ENCODE measurements around the gene VCAM1. TPM values are rescaled to one million over a fixed set of nuclear protein-coding genes. Genes with fewer than 3 reads are reported as not detected.

VCAM1 gene
- total RNA-seq, 3 donors from 2014 or later, result 8.5 to 12.3 (median 10.4) TPM

GRCh38 chr1:100757946-100758345 is 38.4 kb downstream of the VCAM1 start:
- intact Hi-C loops (cut with DNase I; ENCODE audit: low total_unique reads), result loop anchor here (2.0 kb wide), 1 partner anchor 43 kb away; no protein-coding TSS in a partner anchor
- no peak overlapping the region for H3K4me3 ChIP-seq
- TF ChIP-seq POLR2AphosphoS5 (IDR thresholded peaks at IDR 0.05), result no peak
- no peak for TF ChIP-seq POLR2A (IDR thresholded peaks at IDR 0.05)
- no peak for TF ChIP-seq CTCF (IDR thresholded peaks at IDR 0.05)

GRCh38 chr1:100759188-100759587 is 39.6 kb downstream of the VCAM1 start:
- intact Hi-C loops (cut with DNase I; ENCODE audit: low total_unique reads), result no loop called here
- no peak for DNase-seq (ENCODE audit: low spot score in 2 of 2)
- H3K4me1 ChIP-seq, result no peaks in the 10 kb centered on the region
- no peaks in the 10 kb centered on the region for H3K36me3 ChIP-seq
- H3K9me3 ChIP-seq, result no peaks in the 10 kb centered on the region
- H3K27me3 ChIP-seq, result no peaks in the 10 kb centered on the region
- TF ChIP-seq POLR2AphosphoS5 (IDR thresholded peaks at IDR 0.05) (no peak), POLR2A (IDR thresholded peaks at IDR 0.05) (no peak), CTCF (IDR thresholded peaks at IDR 0.05) (no peak)
- no peak overlapping the region for H3K4me3 ChIP-seq
- no peak overlapping the region for H3K27ac ChIP-seq

More at GRCh38 chr1:100757946-100758345, 38.4 kb downstream of the VCAM1 start:
- DNase-seq (ENCODE audit: low spot score in 2 of 2), result no peak
- Histone ChIP-seq H3K27me3 (no peaks in the 10 kb centered on the region), H3K9me3 (no peaks in the 10 kb centered on the region), H3K27ac (no peak overlapping the region), H3K4me1 (no peaks in the 10 kb centered on the region), H3K36me3 (no peaks in the 10 kb centered on the region)

GRCh38 chr1:100760511-100760910 is 41.0 kb downstream of the VCAM1 start:
- Histone ChIP-seq H3K4me1 (no peaks in the 10 kb centered on the region), H3K4me3 (no peak overlapping the region), H3K36me3 (no peaks in the 10 kb centered on the region), H3K27me3 (no peaks in the 10 kb centered on the region), H3K9me3 (no peaks in the 10 kb centered on the region), H3K27ac (no peak overlapping the region)
- DNase-seq (ENCODE audit: low spot score in 2 of 2), result no peak
- intact Hi-C loops (cut with DNase I; ENCODE audit: low total_unique reads), result no loop called here
- TF ChIP-seq POLR2A (IDR thresholded peaks at IDR 0.05), result no peak
- TF ChIP-seq POLR2AphosphoS5 (IDR thresholded peaks at IDR 0.05), result no peak
- TF ChIP-seq CTCF (IDR thresholded peaks at IDR 0.05), result no peak

- Histone ChIP-seq H3K36me3 (no peaks in the 10 kb centered on the region), H3K4me1 (no peaks in the 10 kb centered on the region), H3K27ac (no peak overlapping the region), H3K4me3 (no peak overlapping the region), H3K9me3 (no peaks in the 10 kb centered on the region), H3K27me3 (no peaks in the 10 kb centered on the region)
- TF ChIP-seq POLR2AphosphoS5 (IDR thresholded peaks at IDR 0.05) (no peak), POLR2A (IDR thresholded peaks at IDR 0.05) (no peak), CTCF (IDR thresholded peaks at IDR 0.05) (no peak)
- no peak for DNase-seq (ENCODE audit: low spot score in 2 of 2)
- intact Hi-C loops (cut with DNase I; ENCODE audit: low total_unique reads), result no loop called here
These were observed 42.9 kb downstream of the VCAM1 start for GRCh38 chr1:100762461-100762860.

GRCh38 chr1:100767176-100767890 is 47.8 kb downstream of the VCAM1 start:
- intact Hi-C loops (cut with DNase I; ENCODE audit: low total_unique reads), result no loop called here
- Histone ChIP-seq H3K9me3 (no peaks in the 10 kb centered on the region), H3K4me3 (no peak overlapping the region), H3K36me3 (no peaks in the 10 kb centered on the region), H3K27me3 (no peaks in the 10 kb centered on the region), H3K27ac (no peak overlapping the region), H3K4me1 (no peaks in the 10 kb centered on the region)
- DNase-seq (ENCODE audit: low spot score in 2 of 2), result no peak
- TF ChIP-seq CTCF (IDR thresholded peaks at IDR 0.05), result no peak
- no peak for TF ChIP-seq POLR2A (IDR thresholded peaks at IDR 0.05)

Measured in breast epithelium (tissue), 4 donors.